ENCODE results near the gene ABHD14A. TPM values are rescaled to one million over a fixed set of nuclear protein-coding genes. Genes with fewer than 3 reads are reported as not detected.

ABHD14A gene
- total RNA-seq, 4 donors from 2014 or later, result 3.1 to 11.9 (median 8.3) TPM

- Histone ChIP-seq H3K36me3 (peaks cover 5% of the 10 kb centered on the region), H3K27ac (peak within 1 kb of the TSS; percentile 91), H3K4me3 (peak within 1 kb of the TSS; percentile 59), H3K9me3 (no peaks in the 10 kb centered on the region), H3K27me3 (no peaks in the 10 kb centered on the region), H3K4me1 (peaks cover 33% of the 10 kb centered on the region)
- TF ChIP-seq POLR2AphosphoS5 (IDR thresholded peaks at IDR 0.05) (peak in 1 of 3 donors; percentile 43), POLR2A (IDR thresholded peaks at IDR 0.05) (no peak)
- peak; percentile 91 for DNase-seq (ENCODE audit: low spot score in 2 of 2)
- WGBS, result 1% methylated on average over 17 of the region's 68 CpGs
These were observed 8.1 kb downstream of the ABHD14A start, which contains the start of gene ACY1 for GRCh38 chr3:51982838-51983577. TSS of gene ACY1 (plus strand) at chr3:51983535. CDS start at chr3:51984065, 530 bp downstream.

GRCh38 chr3:51983578-51984268, 8.9 kb downstream of the ABHD14A start:
- WGBS, result 38% methylated on average over 10 of the region's 22 CpGs
- TF ChIP-seq POLR2AphosphoS5 (IDR thresholded peaks at IDR 0.05) (no peak), CTCF (IDR thresholded peaks at IDR 0.05) (no peak), EP300 (IDR thresholded peaks at IDR 0.05) (no peak), POLR2A (IDR thresholded peaks at IDR 0.05) (no peak)
- H3K9me3 ChIP-seq, result no peaks in the 10 kb centered on the region
- H3K36me3 ChIP-seq, result peaks cover 5% of the 10 kb centered on the region
- no peaks in the 10 kb centered on the region for H3K27me3 ChIP-seq
- H3K4me3 ChIP-seq, result peak overlapping the region; percentile 59
- H3K27ac ChIP-seq, result peak overlapping the region; percentile 91
- H3K4me1 ChIP-seq, result peaks cover 31% of the 10 kb centered on the region
- no peak for DNase-seq (ENCODE audit: low spot score in 2 of 2)

GRCh38 chr3:51984269-51984647, 9.4 kb downstream of the ABHD14A start:
- no peak for TF ChIP-seq POLR2A (IDR thresholded peaks at IDR 0.05)
- TF ChIP-seq CTCF (IDR thresholded peaks at IDR 0.05), result no peak
- no peak for TF ChIP-seq EP300 (IDR thresholded peaks at IDR 0.05)
- no peak for TF ChIP-seq POLR2AphosphoS5 (IDR thresholded peaks at IDR 0.05)
- H3K36me3 ChIP-seq, result peaks cover 5% of the 10 kb centered on the region
- no peaks in the 10 kb centered on the region for H3K27me3 ChIP-seq
- no peaks in the 10 kb centered on the region for H3K9me3 ChIP-seq
- H3K4me3 ChIP-seq, result no peak overlapping the region
- H3K4me1 ChIP-seq, result peaks cover 31% of the 10 kb centered on the region
- no peak for DNase-seq (ENCODE audit: low spot score in 2 of 2)
- peak overlapping the region; percentile 91 for H3K27ac ChIP-seq

GRCh38 chr3:51985063-51985462, 10.2 kb downstream of the ABHD14A start:
- Histone ChIP-seq H3K36me3 (peaks cover 5% of the 10 kb centered on the region), H3K4me3 (no peak overlapping the region), H3K27me3 (no peaks in the 10 kb centered on the region), H3K9me3 (no peaks in the 10 kb centered on the region), H3K4me1 (peaks cover 31% of the 10 kb centered on the region), H3K27ac (no peak overlapping the region)
- 68% methylated on average over 5 of the region's 6 CpGs for WGBS
- TF ChIP-seq EP300 (IDR thresholded peaks at IDR 0.05), result no peak
- no peak for DNase-seq (ENCODE audit: low spot score in 2 of 2)

- WGBS, result 70% methylated on average over 8 of the region's 12 CpGs
- Histone ChIP-seq H3K27me3 (no peaks in the 10 kb centered on the region), H3K36me3 (peaks cover 3% of the 10 kb centered on the region), H3K9me3 (no peaks in the 10 kb centered on the region), H3K4me1 (peaks cover 33% of the 10 kb centered on the region), H3K4me3 (no peak overlapping the region), H3K27ac (no peak overlapping the region)
- no peak for TF ChIP-seq POLR2A (IDR thresholded peaks at IDR 0.05)
- no peak for TF ChIP-seq CTCF (IDR thresholded peaks at IDR 0.05)
- no peak for TF ChIP-seq EP300 (IDR thresholded peaks at IDR 0.05)
- no peak for TF ChIP-seq POLR2AphosphoS5 (IDR thresholded peaks at IDR 0.05)
- no peak for DNase-seq (ENCODE audit: low spot score in 2 of 2)
These were observed 11.4 kb downstream of the ABHD14A start for GRCh38 chr3:51986010-51986947.
